NB4 (cell line): ENCODE measurements around the gene ARID4A.

Source experiments
- CTCF ChIP-seq: IDR thresholded peaks from one replicate; pipeline ENCODE4 v1.5.1; 2012; ENCODE audit warnings: low read depth, low read length
- TF ChIP-seq, protein P1 (sequence below): IDR thresholded peaks from 2 replicates; pipeline ENCODE4 v1.6.1; 2011; ENCODE audit warnings: low read depth, low read length

- no peak for TF ChIP-seq CTCF
- TF ChIP-seq, protein P1, sequence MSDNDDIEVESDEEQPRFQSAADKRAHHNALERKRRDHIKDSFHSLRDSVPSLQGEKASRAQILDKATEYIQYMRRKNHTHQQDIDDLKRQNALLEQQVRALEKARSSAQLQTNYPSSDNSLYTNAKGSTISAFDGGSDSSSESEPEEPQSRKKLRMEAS: no peak
Observed at GRCh38 chr14:58280954-58281787, 17.2 kb upstream of the ARID4A start.
